HCT116 (cell line): ENCODE measurements around the gene BRD9. TPM values are rescaled to one million over a fixed set of nuclear protein-coding genes. Genes with fewer than 3 reads are reported as not detected.
"Not testable (repeated sequence)": the region's sequence is repeated elsewhere in the genome, so short reads cannot be mapped to it uniquely, and the experiment has no call there.

Experiments
- ATAC-seq: fragments of 200-7000 bp; cut with Tn5 transposase; 2 replicates; pipeline ENCODE4 v1.9.1; 2020; ENCODE audit warnings: mild to moderate bottlenecking, moderate library complexity
- BruUV-seq: library from RNA; stranded (reverse); fragments of 400-500 nt; replicated peaks from 2 replicates; lab custom pipeline; 2021; lab: Mats Ljungman, UMichigan
- CTCF ChIA-PET: fragments of 300-600 bp; sonication (Branson Sonifier 250); formaldehyde crosslinking; loops from one replicate; lab custom pipeline; 2021; ENCODE audit warnings: antibody characterized with exemption; lab: Charles Lee
- POLR2A ChIA-PET: fragments of 300-600, 350-600 bp; sonication (Branson Sonifier 250); formaldehyde crosslinking; loops from one replicate; lab custom pipeline; 2021; ENCODE audit warnings: antibody characterized with exemption; lab: Charles Lee
- RAD21 ChIA-PET, 2 experiments: fragments of 300-600 bp; sonication (Branson Sonifier 250); formaldehyde crosslinking; loops; one replicate each; lab custom pipeline; 2023; ENCODE audit warnings: low total read pairs in 2 of 2; ENCODE audit not compliant: uncharacterized antibody in 2 of 2, unreplicated experiment in 2 of 2, low non-redundant PET in 1 of 2; lab: Charles Lee
- DNase-seq: peaks from one replicate; pipeline ENCODE4 v3.0.0-alpha.2; 2010; ENCODE audit warnings: low read depth, low spot score
- H2AFZ ChIP-seq: fragments of 200-600 bp; shearing (Covaris generic), sonication (generic); 2 replicates; pipeline ENCODE4 v1.6.1; 2017; ENCODE audit warnings: low read depth, mixed run types, mixed read lengths, antibody characterized with exemption, low read length; ENCODE audit not compliant: poor library complexity, severe bottlenecking
- H3K27ac ChIP-seq: 2 replicates; pipeline ENCODE4 v1.5.1; 2012; ENCODE audit warnings: low read depth, low read length
- H3K27me3 ChIP-seq: fragments of 200-600 bp; sonication (generic); 2 replicates; pipeline ENCODE4 v1.6.1; 2016; ENCODE audit warnings: mixed run types, low read length, mixed read lengths; ENCODE audit not compliant: insufficient read depth
- H3K36me3 ChIP-seq, 2 experiments: fragments of 200-500 bp in 1 of 2; fragments of 200-600 bp in 1 of 2; sonication (Bioruptor generic) in 1 of 2; sonication (generic) in 1 of 2; 2 replicates each; pipeline versions ENCODE4 v1.5.1 to v1.6.1; 2014 to 2016; ENCODE audit warnings: low read length in 2 of 2, inconsistent platforms in 1 of 2, mixed read lengths in 1 of 2, mixed run types in 1 of 2; ENCODE audit not compliant: insufficient read depth in 2 of 2, control insufficient read depth in 1 of 2
- H3K4me1 ChIP-seq, 2 experiments: fragments of 200-600 bp in 1 of 2; sonication (generic) in 1 of 2; 2 replicates each; pipeline versions ENCODE4 v1.5.1 to v1.6.1; 2012 to 2017; ENCODE audit warnings: low read length in 2 of 2, inconsistent platforms in 1 of 2, mild to moderate bottlenecking in 1 of 2, mixed read lengths in 1 of 2, mixed run types in 1 of 2, moderate library complexity in 1 of 2; ENCODE audit not compliant: insufficient read depth in 2 of 2, control insufficient read depth in 1 of 2
- H3K4me2 ChIP-seq: fragments of 200-600 bp; sonication (generic); 2 replicates; pipeline ENCODE4 v1.6.1; 2017; ENCODE audit warnings: mixed run types, low read length, mixed read lengths
- H3K4me3 ChIP-seq, 2 experiments: fragments of 200-600 bp in 1 of 2; sonication (generic) in 1 of 2; replicated peaks in 1 of 2; 2 replicates each; pipeline ENCODE4 v1.5.1; 2011 to 2016; ENCODE audit warnings: low read length in 2 of 2, control low read depth in 1 of 2, low read depth in 1 of 2, mild to moderate bottlenecking in 1 of 2, mixed read lengths in 1 of 2, mixed run types in 1 of 2
- H3K79me2 ChIP-seq: fragments of 200-600 bp; sonication (generic); 2 replicates; pipeline ENCODE4 v1.6.1; 2017; ENCODE audit warnings: mild to moderate bottlenecking, mixed run types, low read length, moderate library complexity, mixed read lengths; ENCODE audit not compliant: insufficient read depth
- H3K9ac ChIP-seq: fragments of 200-600 bp; sonication (generic); 2 replicates; pipeline ENCODE4 v1.6.1; 2016; ENCODE audit warnings: low read length, mixed read lengths
- H3K9me2 ChIP-seq: fragments of 200-600 bp; sonication (generic), shearing (Covaris generic); 2 replicates; pipeline ENCODE4 v1.6.1; 2017; ENCODE audit warnings: mixed run types, mild to moderate bottlenecking, moderate library complexity; ENCODE audit not compliant: insufficient read depth
- H3K9me3 ChIP-seq, 2 experiments: fragments of 200-500 bp in 1 of 2; fragments of 200-600 bp in 1 of 2; sonication (Bioruptor generic) in 1 of 2; sonication (generic) in 1 of 2; 2 replicates each; pipeline ENCODE4 v1.6.1; 2014 to 2017; ENCODE audit warnings: low read length in 2 of 2, mixed read lengths in 2 of 2, inconsistent platforms in 1 of 2, low read depth in 1 of 2, mild to moderate bottlenecking in 1 of 2, mixed run types in 1 of 2, moderate library complexity in 1 of 2; ENCODE audit not compliant: control insufficient read depth in 1 of 2, insufficient read depth in 1 of 2
- H4K20me1 ChIP-seq: fragments of 200-600 bp; sonication (generic), shearing (Covaris generic); 2 replicates; pipeline ENCODE4 v1.6.1; 2017; ENCODE audit warnings: mixed run types, mild to moderate bottlenecking, moderate library complexity; ENCODE audit not compliant: insufficient read depth
- ELF1 ChIP-seq: IDR thresholded peaks from 2 replicates; pipeline ENCODE4 v1.6.1; 2012; ENCODE audit warnings: low read depth, borderline replicate concordance
- EZH2 ChIP-seq: fragments of 200-600 bp; sonication (generic); IDR thresholded peaks from 2 replicates; pipeline ENCODE4 v1.6.1; 2017; ENCODE audit warnings: antibody characterized with exemption, mixed run types
- RAD21 ChIP-seq: IDR thresholded peaks from 2 replicates; pipeline ENCODE4 v1.6.1; 2012; ENCODE audit warnings: low read depth, mild to moderate bottlenecking
- SP1 ChIP-seq: IDR thresholded peaks from 2 replicates; pipeline ENCODE4 v1.6.1; 2012; ENCODE audit warnings: low read depth
- YY1 ChIP-seq: IDR thresholded peaks from 2 replicates; pipeline ENCODE4 v1.6.1; 2011; ENCODE audit warnings: low read length, low read depth, moderate library complexity, mild to moderate bottlenecking; ENCODE audit not compliant: insufficient replicate concordance; ENCODE audit errors: extremely low read depth
- intact Hi-C: fragments of 100-400 bp; cut with micrococcal nuclease; formaldehyde crosslinking; loops from 2 replicates; pipeline ENCODE4 v1.10.0; 2022
- total RNA-seq: library from RNA; stranded (reverse); gene quantifications from one replicate; pipeline ENCODE4 v1.2.1, GENCODE V29; 2021; ENCODE audit not compliant: unreplicated experiment
- TF ChIP-seq, protein P1 (sequence below): IDR thresholded peaks from 2 replicates; pipeline ENCODE4 v1.6.1; 2012; ENCODE audit warnings: low read depth

Gene BRD9
- total RNA-seq, 1 experiment from 2014 or later, result 54.6 TPM

DNA sequence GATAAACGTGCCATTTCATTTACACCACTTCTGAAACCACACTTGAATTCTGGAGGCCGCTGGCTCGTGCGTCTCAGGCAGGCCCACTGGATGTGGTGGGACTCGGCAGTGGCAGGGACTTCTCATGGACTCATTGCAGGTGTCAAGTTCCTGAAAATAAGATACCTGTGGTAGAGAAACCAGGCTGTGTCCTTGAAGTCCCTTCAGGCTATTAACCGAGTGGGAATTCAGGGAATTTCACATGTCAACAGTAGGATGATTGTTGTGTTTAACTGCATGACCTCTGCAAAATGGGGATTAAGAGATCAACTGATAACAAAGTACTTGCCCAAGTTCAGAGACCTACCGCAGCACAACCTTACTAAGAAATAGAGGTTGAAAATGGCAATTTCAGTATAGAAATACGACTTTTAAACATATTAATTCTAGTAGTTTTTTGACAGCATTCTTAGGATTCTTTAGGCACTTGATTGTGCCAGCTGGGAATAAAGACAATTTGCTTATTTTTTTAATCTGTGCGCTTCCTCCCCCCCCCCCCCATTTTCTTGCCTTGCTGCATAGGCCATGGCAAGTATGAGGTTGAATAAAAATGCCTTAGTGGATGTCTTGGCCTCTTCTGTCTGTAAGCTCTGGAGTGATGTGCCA lies 26.9 kb upstream of the BRD9 start:
- DNase-seq (no peak), ATAC-seq (no peak)
- intact Hi-C loops, result no loop called here
- H3K4me3 ChIP-seq, result no peak overlapping the region
- BruUV-seq, result no TSS peak
- no peaks in the 10 kb centered on the region for H3K9me3 ChIP-seq
- H3K27ac ChIP-seq, result no peak overlapping the region
- no peaks in the 10 kb centered on the region for H3K79me2 ChIP-seq
- no peaks in the 10 kb centered on the region for H3K9me2 ChIP-seq
- 0 out of 4 replicates have a peak, but pooled peaks cover 0 to 3% of the 10 kb centered on the region in 2 experiments for H3K4me1 ChIP-seq
- peaks cover 6 to 38% of the 10 kb centered on the region in 2 experiments; a peak in 3 of 4 replicates for H3K36me3 ChIP-seq
- H3K4me2 ChIP-seq, result no peak overlapping the region
- H3K9ac ChIP-seq, result no peak overlapping the region
- no peaks in the 10 kb centered on the region for H3K27me3 ChIP-seq
- POLR2A ChIA-PET, result no interaction called here
- no peak for TF ChIP-seq RAD21
- TF ChIP-seq, protein P1, sequence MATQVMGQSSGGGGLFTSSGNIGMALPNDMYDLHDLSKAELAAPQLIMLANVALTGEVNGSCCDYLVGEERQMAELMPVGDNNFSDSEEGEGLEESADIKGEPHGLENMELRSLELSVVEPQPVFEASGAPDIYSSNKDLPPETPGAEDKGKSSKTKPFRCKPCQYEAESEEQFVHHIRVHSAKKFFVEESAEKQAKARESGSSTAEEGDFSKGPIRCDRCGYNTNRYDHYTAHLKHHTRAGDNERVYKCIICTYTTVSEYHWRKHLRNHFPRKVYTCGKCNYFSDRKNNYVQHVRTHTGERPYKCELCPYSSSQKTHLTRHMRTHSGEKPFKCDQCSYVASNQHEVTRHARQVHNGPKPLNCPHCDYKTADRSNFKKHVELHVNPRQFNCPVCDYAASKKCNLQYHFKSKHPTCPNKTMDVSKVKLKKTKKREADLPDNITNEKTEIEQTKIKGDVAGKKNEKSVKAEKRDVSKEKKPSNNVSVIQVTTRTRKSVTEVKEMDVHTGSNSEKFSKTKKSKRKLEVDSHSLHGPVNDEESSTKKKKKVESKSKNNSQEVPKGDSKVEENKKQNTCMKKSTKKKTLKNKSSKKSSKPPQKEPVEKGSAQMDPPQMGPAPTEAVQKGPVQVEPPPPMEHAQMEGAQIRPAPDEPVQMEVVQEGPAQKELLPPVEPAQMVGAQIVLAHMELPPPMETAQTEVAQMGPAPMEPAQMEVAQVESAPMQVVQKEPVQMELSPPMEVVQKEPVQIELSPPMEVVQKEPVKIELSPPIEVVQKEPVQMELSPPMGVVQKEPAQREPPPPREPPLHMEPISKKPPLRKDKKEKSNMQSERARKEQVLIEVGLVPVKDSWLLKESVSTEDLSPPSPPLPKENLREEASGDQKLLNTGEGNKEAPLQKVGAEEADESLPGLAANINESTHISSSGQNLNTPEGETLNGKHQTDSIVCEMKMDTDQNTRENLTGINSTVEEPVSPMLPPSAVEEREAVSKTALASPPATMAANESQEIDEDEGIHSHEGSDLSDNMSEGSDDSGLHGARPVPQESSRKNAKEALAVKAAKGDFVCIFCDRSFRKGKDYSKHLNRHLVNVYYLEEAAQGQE, result no peak
- TF ChIP-seq ELF1, result no peak
- no peak for TF ChIP-seq SP1
- TF ChIP-seq EZH2, result no peak
- no peak for TF ChIP-seq YY1
- TF ChIP-seq, all 23 proteins: peak for 0
- ChIA-PET RAD21 (no interaction called here), CTCF (interaction anchor here (0.7 to 1.3 kb wide), 3 partner anchors 12 to 249 kb away, joined by 3 read pairs; no protein-coding TSS in a partner anchor)
- no peaks in the 10 kb centered on the region for H4K20me1 ChIP-seq
- no peak overlapping the region for H2AFZ ChIP-seq

DNA sequence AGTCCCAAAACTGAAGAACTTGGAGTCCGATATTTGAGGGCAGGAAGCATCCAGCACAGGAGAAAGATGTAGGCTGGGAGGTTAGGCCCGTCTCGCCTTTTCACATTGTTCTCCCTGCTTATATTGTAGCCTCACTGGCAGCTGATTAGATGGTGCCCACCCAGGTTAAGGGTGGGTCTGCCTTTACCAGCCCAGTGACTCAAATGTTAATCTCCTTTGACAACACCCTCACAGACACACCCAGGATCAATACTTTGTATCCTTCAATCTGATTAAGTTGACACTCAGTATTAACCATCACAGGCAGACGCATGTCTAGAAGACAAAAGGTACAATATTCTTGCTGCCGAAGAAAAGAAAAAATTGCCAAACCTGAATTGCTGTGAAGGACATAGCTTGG lies 26.1 kb upstream of the BRD9 start:
- intact Hi-C loops, DNase-seq, H3K4me3 ChIP-seq, H3K79me2 ChIP-seq, RAD21 ChIA-PET, H3K4me2 ChIP-seq, H3K9me3 ChIP-seq, H3K27ac ChIP-seq, BruUV-seq, H4K20me1 ChIP-seq, ATAC-seq, H3K9me2 ChIP-seq, H3K27me3 ChIP-seq, H2AFZ ChIP-seq, H3K4me1 ChIP-seq, POLR2A ChIA-PET, H3K9ac ChIP-seq: not testable (repeated sequence)
- CTCF ChIA-PET, result interaction anchor here (0.7 kb wide), 1 partner anchor 248 kb away, joined by 3 read pairs; no protein-coding TSS in a partner anchor
- H3K36me3 ChIP-seq, result peaks cover 7 to 42% of the 10 kb centered on the region in 2 experiments; a peak in 3 of 4 replicates
